Loucy (cell line): ENCODE data around the gene SORCS2.

Experiments
- CTCF ChIP-seq: fragments of 200-600 bp; sonication (generic); conservative IDR thresholded peaks from 2 replicates; pipeline ENCODE4 v1.5.1; 2014; ENCODE audit warnings: mild to moderate bottlenecking, antibody characterized with exemption, low read length
- EZH2phosphoT487 ChIP-seq: fragments of 200-600 bp; IDR thresholded peaks from 2 replicates; pipeline ENCODE4 v1.6.1; 2018; ENCODE audit warnings: antibody characterized with exemption, mild to moderate bottlenecking, moderate library complexity, borderline replicate concordance

DNA sequence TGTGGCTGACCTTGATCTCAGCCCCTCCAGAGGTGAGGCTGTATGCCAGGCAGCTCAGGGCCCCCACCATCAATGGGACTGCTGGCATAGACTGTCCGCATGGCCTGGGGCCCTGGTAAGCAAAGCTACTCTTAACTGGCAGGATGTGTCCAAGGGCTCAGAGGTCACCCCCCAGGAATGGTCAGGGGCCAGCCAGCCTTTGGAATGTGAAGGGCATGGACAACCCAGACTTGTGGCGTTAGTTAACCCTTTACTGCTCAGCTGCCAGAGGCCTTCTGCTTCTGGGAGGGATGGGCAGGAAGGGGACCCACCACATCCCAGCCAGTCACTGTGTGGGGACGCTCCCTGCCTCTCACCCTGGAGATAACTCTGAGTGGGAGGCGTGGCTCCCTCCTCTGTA lies 322.5 kb downstream of the SORCS2 start:
- TF ChIP-seq EZH2phosphoT487 (no peak), CTCF (no peak)
